Coronary artery (tissue), 2 donors: ENCODE measurements around the gene OSCP1.
A peak's percentile ranks its signal among the peaks of the same experiment; 100 is the strongest.

Source experiments
- DNase-seq: peaks from one replicate; pipeline ENCODE4 v3.0.0-alpha.2; 2017; ENCODE audit warnings: low spot score
- H3K27ac ChIP-seq, 2 donors: fragments of 200-600 bp; sonication (generic); one replicate each; pipeline ENCODE4 v1.5.1; 2016 to 2019
- H3K4me3 ChIP-seq: fragments of 200-600 bp; sonication (generic); 2 replicates; pipeline ENCODE4 v1.5.1; 2016; ENCODE audit warnings: mild to moderate bottlenecking, moderate library complexity
- TF ChIP-seq, protein P1 (sequence below): fragments of 200-600 bp; sonication (generic); IDR thresholded peaks from one replicate; pipeline ENCODE4 v1.5.1; 2019; ENCODE audit warnings: antibody characterized with exemption

Gene OSCP1

DNA sequence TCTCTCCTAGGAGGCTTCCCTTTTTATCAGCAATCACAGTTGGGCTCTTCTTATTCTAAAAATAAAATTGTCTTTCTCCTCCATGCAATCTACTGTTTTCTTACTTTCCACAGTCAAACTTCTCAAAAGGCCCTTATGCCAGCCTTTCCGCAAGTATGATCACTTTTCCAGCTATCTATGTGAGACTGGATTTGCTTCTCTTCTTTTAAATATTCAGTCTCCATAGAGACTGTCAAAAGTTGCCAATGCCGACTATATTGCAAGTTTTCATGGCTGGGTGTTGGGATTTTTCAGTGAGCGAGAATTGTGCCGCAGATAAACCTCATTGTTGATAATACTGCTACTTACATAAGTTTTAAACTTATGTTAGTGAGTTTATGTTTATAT lies 47.8 kb downstream of the OSCP1 start:
- TF ChIP-seq, protein P1, sequence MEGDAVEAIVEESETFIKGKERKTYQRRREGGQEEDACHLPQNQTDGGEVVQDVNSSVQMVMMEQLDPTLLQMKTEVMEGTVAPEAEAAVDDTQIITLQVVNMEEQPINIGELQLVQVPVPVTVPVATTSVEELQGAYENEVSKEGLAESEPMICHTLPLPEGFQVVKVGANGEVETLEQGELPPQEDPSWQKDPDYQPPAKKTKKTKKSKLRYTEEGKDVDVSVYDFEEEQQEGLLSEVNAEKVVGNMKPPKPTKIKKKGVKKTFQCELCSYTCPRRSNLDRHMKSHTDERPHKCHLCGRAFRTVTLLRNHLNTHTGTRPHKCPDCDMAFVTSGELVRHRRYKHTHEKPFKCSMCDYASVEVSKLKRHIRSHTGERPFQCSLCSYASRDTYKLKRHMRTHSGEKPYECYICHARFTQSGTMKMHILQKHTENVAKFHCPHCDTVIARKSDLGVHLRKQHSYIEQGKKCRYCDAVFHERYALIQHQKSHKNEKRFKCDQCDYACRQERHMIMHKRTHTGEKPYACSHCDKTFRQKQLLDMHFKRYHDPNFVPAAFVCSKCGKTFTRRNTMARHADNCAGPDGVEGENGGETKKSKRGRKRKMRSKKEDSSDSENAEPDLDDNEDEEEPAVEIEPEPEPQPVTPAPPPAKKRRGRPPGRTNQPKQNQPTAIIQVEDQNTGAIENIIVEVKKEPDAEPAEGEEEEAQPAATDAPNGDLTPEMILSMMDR, result no peak
- H3K27ac ChIP-seq, result no peak overlapping the region
- no peak overlapping the region for H3K4me3 ChIP-seq
- no peak for DNase-seq

DNA sequence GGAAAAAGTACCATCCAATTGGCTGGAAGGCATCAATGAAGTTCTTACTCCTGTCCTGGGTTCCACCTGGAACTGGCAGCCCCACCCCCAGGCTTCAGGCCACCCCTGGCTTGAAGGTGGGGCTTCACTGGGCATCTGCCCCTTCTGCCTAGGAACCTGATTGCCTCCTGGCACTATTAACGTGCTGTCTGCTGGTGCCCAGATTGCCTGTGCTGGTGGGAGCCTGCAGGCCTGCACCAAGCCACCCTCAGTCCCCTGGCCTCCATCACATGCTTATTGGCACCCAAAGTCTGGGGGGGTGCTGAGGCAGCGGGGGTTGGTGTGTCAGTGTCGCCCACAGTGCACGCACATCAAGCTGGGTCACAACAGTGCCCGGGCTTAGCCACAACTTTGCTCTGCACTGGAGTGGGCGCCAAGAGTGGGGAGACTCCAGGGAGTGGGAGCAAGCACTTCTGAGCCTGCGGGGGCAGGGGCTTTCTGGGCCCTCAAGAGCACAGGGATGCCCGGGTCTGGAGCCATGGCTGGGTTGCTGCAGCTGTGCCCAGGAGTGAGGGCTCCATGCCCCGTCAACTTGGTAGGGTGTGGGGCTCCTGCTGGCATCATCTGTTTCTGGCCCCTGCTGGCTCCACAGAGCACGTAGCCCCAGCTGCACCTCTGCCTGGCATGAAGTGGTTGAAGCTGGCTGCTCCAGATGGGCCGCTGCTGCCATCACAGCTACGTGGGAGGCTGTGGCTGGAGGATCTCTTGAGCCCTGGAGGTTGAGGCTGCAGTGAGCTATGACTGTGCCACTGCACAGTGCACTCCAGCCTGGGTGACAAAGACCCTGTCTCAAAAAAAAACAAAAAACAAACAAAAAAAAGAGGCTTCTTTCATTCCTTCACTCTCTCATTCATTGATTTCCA lies 48.4 kb downstream of the OSCP1 start:
- Histone ChIP-seq H3K4me3 (peak overlapping the region; percentile 35), H3K27ac (peak overlapping the region in 1 of 2 donors; percentile 59)
- DNase-seq, result no peak
- TF ChIP-seq, protein P1, result no peak

DNA sequence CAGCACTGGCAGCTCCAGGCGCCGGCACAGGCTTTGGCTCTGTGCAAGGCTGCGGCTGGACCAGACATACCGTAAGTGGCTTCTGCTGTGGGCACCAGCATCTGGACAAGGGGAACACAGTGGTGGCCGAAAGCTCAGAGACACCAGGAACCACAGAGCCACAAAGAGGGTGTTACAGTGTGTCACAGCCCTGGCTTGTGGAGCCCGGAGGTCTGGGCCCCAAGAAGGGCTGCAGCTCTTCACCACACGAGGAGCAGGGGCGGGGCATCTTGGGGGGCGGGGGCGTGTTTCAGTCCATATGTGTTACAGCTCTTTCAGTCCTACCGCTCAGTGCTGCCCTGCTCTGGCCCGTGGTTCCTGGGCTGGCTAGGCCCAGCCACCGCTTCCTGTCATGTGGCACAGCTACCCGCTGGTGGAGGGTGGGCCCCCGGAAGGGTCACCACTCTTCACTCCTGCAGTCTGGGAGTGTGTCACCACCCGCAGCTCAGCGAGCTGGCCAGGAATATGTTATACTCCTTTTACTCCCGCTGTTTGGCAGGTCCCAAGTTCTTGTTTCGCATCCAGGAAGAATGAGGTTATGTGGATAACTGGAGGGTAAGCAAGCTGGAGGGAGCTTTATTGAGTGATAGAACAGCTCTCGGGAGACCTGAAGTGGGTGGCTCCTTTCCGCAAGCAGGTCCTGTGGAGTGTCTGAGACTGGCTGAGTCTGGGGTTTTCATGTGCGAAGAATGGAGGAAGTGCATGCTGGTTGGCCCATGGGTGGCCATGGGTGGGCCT lies 49.2 kb downstream of the OSCP1 start:
- H3K27ac ChIP-seq, result peak overlapping the region; percentile 25 to 59
- TF ChIP-seq, protein P1, result no peak
- H3K4me3 ChIP-seq, result peak overlapping the region; percentile 35
- DNase-seq, result no peak

DNA sequence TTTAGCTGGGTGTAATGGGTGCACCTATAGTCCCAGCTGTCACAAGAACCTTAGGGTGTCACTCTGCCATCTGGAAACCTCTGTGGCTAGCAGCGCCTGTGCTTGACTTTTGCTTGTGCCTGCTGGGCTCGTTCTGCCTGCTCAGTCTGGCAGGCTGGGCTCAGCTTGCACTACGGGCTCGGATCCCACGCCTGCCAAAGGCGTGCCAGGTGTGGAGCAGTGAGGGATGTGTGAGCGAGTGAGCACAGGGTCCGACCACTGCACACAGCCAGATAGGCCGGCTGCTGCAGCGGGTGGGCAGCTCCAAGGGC lies 49.8 kb downstream of the OSCP1 start:
- Histone ChIP-seq H3K4me3 (no peak overlapping the region), H3K27ac (peak overlapping the region in 1 of 2 donors; percentile 59)
- TF ChIP-seq, protein P1, result no peak
- DNase-seq, result no peak

DNA sequence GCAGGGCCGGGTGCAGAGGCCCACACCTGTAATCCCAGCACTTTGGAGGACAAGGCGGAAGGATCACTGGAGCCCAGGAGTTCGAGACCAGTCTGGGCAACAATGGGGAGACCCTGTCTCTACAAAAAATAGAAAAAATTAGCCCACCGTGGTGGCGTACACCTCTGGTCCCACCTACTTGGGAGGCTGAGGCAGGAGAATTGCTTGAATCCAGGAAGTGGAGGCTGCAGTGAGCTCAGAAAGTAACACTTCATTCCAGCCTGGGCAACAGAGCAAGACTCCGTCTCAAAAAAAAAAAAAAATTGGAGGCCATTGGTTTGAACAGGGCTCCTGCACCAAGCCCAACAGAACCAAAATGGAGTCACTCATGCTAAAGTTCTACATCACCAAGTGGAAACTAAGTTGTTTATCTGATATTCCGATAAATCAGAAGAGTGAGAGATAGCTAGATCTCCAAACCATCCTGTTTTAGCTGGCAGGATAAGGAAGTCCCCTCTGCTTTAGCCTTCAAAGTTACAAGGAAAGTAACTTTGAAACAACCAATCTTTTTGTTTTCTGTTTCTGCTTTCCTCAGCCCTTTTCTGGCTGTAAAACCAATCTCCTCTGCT lies 51.8 kb downstream of the OSCP1 start:
- peak overlapping the region; percentile 91 to 92 for H3K27ac ChIP-seq
- H3K4me3 ChIP-seq, result peak overlapping the region; percentile 79

DNA sequence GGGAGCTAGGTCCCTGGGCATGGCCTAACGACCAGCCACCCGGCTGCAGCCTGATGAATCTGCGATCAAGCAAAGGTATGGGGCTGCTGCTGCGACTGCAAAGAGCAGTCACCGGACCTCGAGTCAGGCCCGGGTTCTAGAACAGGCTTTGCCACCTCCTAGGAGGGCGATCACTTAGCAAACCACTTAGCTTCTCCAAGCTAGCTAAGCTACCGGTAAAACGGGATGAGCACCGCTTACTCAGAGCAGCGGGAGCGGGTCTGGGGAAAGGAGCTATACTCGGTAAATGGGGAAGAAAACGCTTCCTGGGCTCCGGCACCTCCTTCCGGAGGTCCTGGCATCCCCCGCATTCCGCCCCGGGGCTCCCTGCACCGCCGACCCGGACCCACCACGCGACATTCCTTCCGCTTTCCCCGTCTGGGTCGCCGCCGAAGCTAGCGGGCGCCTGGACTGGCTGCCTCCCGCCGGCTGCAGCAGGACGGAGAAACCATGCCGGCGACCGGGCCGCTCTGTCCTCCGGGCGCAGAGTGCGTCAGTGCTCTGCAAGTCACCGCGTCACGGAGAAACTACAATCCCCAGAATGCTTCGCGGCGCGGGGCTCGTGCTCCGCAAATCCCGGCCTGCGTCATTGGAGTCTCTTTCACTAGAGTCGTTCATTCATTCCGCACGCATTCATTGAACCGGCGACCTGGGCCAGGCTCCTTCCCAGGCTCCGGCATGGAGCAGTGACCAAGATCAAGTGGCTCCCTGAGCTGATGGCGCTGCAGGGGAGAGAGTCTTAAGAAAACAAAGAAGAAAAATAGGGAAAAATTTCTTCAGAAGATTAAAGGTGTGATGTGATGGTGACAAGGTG lies 52.6 kb downstream of the OSCP1 start, which contains the start of gene LSM10:
Gene LSM10, minus strand, starts transcription at position 531 of the 853 bp plus-strand sequence. CDS start 3,779 bp downstream, outside the sequence.
- H3K4me3 ChIP-seq, result peak within 1 kb of the TSS; percentile 79
- TF ChIP-seq, protein P1, result no peak
- DNase-seq, result peak; percentile 97
- H3K27ac ChIP-seq, result peak within 1 kb of the TSS; percentile 91 to 92

More for the DNA sequence above, 51.8 kb downstream of the OSCP1 start:
- DNase-seq, result no peak
- TF ChIP-seq, protein P1, result no peak
